ENCODE results near the gene TPRG1. TPM values are rescaled to one million over a fixed set of nuclear protein-coding genes. Genes with fewer than 3 reads are reported as not detected.

The TPRG1 gene
- total RNA-seq, 3 donors from 2014 or later = 1.4 to 3.2 (median 2.2) TPM

DNA sequence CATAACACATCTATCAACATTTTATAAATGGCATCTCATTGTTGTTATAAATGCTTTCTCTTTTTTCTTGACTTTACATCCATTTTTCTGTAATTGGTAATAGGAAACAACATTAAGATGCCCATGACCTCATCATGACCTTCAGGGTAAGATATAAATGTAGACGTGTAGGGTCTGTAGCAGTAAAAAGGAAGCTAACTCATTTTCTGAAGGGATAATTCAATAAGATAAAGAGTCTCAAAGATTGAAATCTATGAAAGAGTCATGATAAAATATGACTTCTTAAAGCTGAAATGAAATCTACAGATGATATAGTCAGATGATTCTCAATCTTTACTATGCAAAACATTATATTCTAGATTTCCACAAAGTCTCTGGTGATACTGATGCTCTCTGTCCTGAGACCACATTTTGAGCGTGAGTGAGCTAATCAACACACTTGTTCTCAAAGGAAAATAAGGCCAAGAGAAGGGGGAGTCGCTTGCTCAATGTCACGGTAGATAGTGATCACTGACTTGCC lies 38.5 kb downstream of the TPRG1 start:
- Histone ChIP-seq H3K9me3 (no peaks in the 10 kb centered on the region), H3K4me3 (no peak overlapping the region), H3K36me3 (ENCODE audit: low read depth) (no peaks in the 10 kb centered on the region), H3K4me1 (ENCODE audit: low read depth) (no peaks in the 10 kb centered on the region)
- TF ChIP-seq, protein P1, sequence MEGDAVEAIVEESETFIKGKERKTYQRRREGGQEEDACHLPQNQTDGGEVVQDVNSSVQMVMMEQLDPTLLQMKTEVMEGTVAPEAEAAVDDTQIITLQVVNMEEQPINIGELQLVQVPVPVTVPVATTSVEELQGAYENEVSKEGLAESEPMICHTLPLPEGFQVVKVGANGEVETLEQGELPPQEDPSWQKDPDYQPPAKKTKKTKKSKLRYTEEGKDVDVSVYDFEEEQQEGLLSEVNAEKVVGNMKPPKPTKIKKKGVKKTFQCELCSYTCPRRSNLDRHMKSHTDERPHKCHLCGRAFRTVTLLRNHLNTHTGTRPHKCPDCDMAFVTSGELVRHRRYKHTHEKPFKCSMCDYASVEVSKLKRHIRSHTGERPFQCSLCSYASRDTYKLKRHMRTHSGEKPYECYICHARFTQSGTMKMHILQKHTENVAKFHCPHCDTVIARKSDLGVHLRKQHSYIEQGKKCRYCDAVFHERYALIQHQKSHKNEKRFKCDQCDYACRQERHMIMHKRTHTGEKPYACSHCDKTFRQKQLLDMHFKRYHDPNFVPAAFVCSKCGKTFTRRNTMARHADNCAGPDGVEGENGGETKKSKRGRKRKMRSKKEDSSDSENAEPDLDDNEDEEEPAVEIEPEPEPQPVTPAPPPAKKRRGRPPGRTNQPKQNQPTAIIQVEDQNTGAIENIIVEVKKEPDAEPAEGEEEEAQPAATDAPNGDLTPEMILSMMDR (IDR thresholded peaks at IDR 0.05) = no peak
- DNase-seq (no peak), ATAC-seq (no peak)
- intact Hi-C loops (cut with DNase I, micrococcal nuclease) = no loop called here

DNA sequence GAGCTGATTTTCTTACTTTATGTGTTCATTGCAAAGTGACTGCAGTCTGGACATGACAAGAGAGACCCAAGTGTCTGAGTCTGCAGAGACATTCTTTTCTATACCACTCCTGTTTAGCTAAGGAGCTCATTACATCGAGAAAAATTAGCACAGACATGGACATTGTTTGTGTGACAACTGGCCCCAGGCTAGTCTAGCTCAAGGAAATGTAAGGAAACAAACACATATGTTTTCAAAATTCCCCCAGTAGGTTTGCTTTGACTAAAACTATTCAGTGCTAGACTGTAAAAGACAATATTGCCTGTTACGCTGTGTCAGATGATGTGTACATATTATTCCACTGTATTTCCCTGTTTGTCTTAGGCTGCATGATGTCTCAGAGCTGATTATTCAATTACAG lies 40.9 kb downstream of the TPRG1 start:
- no peaks in the 10 kb centered on the region for H3K9me3 ChIP-seq
- intact Hi-C loops (cut with DNase I, micrococcal nuclease) = no loop called here
- no peak for ATAC-seq
- DNase-seq = no peak
- H3K36me3 ChIP-seq (ENCODE audit: low read depth) = no peaks in the 10 kb centered on the region
- TF ChIP-seq, protein P1 (IDR thresholded peaks at IDR 0.05) = no peak
- H3K4me1 ChIP-seq (ENCODE audit: low read depth) = no peaks in the 10 kb centered on the region
- H3K4me3 ChIP-seq = no peak overlapping the region

DNA sequence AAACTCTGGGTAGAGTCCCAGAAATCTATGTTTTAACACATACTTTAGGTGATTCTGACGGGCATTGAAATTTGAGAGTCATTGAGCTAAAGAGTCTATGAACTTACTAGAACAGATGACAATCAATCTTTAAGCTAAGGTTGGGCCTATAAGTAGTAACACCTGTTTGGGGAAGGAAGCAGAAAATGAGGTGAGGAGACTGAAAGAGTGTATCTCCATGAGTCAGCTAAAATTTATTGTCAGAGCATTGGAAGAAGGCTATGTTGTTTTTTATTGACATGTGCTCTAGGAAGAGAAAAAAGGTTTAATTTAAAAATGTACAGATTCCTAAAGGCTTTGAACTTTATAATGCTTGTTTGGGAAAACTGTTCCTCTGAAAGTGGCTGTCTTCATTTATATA lies 42.9 kb downstream of the TPRG1 start:
- H3K36me3 ChIP-seq (ENCODE audit: low read depth) = no peaks in the 10 kb centered on the region
- ATAC-seq (no peak), DNase-seq (no peak)
- H3K4me1 ChIP-seq (ENCODE audit: low read depth) = no peaks in the 10 kb centered on the region
- TF ChIP-seq, protein P1 (IDR thresholded peaks at IDR 0.05) = no peak
- H3K4me3 ChIP-seq = no peak overlapping the region
- intact Hi-C loops (cut with DNase I, micrococcal nuclease) = no loop called here
- no peaks in the 10 kb centered on the region for H3K9me3 ChIP-seq

DNA sequence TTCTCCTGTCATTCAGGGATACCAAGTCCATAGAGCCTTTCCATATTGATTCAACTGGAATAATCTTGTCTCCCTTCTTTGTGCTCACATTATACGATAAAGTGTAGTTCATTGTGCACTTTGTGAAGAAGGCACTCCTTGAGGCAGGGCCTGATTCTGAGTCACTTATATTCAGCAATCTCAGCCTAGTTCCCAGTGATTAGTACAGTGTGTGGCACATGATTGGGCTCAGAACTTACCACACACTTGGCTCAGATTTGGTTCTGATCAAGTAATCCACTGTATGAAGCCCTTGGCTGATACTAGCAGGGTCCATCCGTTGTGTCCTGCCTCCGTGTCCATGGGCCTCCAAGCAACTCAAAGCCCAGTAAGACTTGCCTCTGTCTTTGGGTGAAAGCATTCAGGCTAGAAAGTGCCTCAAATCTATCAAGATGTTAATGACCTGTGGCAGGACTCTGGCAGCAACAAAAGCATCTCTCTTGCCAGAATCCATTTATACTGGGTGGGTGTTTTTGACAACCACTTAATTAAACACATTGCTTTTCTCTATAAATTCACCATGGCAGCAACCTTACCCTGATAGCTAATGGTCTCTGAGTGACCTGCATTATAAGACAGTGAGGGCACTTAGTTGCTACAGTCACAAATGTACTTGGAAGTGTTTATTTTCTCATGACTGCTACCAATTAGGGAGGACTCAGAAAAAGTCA lies 51.3 kb downstream of the TPRG1 start:
- ATAC-seq = peak; percentile 18
- TF ChIP-seq, protein P1 (IDR thresholded peaks at IDR 0.05) = no peak
- intact Hi-C loops (cut with DNase I, micrococcal nuclease) = no loop called here

DNA sequence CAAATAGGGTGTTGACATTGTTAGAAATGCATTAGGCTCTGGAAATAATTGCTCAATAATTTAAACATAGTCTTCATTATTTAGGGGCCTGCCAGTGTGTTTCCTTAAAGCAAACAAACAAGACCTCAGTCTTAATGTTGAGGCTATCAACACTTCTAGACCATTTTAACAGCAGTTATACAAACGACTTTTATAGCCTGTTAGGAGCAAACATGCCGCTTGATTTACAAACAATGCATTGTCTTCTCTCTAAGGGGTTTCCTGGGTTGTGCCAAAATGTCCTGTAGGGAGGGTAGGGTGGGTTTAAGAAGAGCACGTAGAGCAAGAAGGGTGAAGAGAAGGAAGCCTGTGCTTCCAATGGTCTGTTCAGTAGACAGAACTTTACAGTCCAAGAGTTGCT lies 53.7 kb downstream of the TPRG1 start:
- intact Hi-C loops (cut with DNase I, micrococcal nuclease) = no loop called here

More for the DNA sequence above, 51.3 kb downstream of the TPRG1 start:
- no peaks in the 10 kb centered on the region for H3K4me1 ChIP-seq (ENCODE audit: low read depth)
- H3K9me3 ChIP-seq = no peaks in the 10 kb centered on the region
- no peak overlapping the region for H3K4me3 ChIP-seq
- no peaks in the 10 kb centered on the region for H3K36me3 ChIP-seq (ENCODE audit: low read depth)
- no peak for DNase-seq

More for the DNA sequence above, 53.7 kb downstream of the TPRG1 start:
- ATAC-seq (no peak), DNase-seq (no peak)
- Histone ChIP-seq H3K9me3 (no peaks in the 10 kb centered on the region), H3K36me3 (ENCODE audit: low read depth) (no peaks in the 10 kb centered on the region), H3K4me1 (ENCODE audit: low read depth) (no peaks in the 10 kb centered on the region), H3K4me3 (no peak overlapping the region)
- TF ChIP-seq, protein P1 (IDR thresholded peaks at IDR 0.05) = no peak
